ENCODE results near the gene IGF1R.

The IGF1R gene

GRCh38 chr15:98894312-98894711, 246.0 kb downstream of the IGF1R start:
- no peak for DNase-seq

GRCh38 chr15:98896002-98896721, 247.8 kb downstream of the IGF1R start:
- DNase-seq: no peak

GRCh38 chr15:98896802-98897732, 248.7 kb downstream of the IGF1R start:
- DNase-seq: no peak

- DNase-seq: no peak
Observed at GRCh38 chr15:98898122-98898521, 249.8 kb downstream of the IGF1R start.

DNA sequence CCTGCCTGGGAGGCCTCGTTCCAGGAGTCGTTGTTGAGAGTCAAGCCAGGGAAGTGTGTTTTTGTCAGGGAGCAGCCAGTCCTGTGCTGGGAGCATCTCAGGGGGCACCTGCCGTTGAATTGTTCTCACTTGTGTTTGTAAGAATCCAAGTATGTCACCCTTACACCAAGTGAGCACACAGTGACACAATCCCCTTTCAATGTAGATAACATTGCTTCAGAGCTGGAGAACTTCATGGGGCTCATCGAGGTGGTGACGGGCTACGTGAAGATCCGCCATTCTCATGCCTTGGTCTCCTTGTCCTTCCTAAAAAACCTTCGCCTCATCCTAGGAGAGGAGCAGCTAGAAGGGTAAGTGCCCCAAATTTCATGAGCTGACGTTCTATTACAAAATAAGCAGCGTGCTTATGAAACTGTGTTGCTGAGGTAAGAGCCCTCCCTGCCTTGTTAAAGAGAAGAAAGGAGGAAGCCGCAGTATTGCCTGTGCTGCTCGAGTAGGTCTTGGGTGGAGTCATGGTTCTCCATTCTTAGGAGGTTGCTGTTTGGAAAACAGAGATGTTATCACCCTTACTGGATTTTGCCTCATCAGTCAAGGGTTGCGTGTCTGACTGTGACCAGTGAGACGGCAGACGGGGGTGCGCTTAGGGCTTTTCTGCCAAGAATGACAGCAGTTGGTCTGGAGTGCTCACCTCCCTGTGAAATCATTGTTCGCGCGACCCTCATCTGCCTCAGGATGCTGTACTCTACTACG, 251.1 kb downstream of the IGF1R start:
- no peak for DNase-seq

DNA sequence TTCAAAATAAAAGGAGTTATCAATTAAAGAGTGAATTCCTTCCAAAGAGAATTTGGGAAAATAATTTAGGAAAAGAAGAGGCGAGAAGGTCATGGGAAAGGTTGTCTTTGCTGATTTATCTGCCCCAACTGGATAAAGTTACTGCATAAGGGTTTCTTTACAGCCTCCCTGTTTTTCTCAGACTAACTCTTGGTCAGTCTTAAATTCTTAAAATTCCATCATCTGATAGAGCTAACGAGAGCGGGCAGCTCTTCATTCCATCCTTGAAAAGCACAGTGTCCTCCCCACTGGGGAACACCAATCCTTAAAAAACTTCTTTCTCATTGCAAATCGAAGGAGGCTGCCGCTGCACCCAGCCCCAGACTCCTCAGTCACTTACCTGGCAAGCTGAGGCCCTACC, 252.0 kb downstream of the IGF1R start:
- no peak for DNase-seq

- no peak for DNase-seq
Observed at GRCh38 chr15:98901434-98902072, 253.2 kb downstream of the IGF1R start.

DNA sequence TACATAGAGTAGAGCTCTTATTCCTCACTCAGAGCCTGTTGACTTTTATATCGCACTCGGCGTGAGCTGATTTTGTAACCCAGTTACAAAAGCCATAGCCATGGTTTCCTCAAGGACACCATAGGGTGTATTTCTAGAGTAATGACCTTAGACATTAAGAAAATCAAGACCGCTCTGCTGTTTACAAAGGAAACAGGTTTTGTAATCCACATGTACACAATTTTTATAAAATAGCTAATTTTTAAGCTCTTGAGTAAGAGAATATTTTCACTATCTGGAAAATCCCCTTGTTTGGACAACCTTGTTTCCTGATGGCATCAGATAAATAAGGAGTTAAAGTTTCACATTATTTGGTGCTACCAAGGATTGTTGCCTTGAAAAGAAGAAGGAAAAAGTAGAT, 254.6 kb downstream of the IGF1R start:
- no peak for DNase-seq

- DNase-seq: no peak
Observed at GRCh38 chr15:98903377-98904018, 255.2 kb downstream of the IGF1R start.

DNA sequence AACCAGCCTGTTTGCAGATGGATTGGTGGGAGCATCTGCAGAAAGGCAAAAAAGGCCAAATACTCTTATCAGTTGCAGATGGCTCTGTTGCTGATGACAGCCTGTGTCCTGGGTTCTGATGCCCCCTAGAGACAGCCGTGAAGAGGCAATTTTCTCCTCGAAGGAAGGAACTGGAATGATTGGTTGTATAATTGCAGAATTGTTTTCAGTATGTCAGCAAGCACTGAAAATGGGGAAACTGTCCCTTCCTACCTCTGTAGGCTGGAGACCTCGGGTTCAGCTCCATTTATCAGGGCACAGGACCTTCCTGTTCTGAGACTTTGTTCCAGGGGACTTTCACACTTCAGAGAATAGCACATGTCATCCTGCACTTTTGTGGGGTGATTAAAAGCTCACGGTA, 256.2 kb downstream of the IGF1R start:
- DNase-seq: no peak

DNA sequence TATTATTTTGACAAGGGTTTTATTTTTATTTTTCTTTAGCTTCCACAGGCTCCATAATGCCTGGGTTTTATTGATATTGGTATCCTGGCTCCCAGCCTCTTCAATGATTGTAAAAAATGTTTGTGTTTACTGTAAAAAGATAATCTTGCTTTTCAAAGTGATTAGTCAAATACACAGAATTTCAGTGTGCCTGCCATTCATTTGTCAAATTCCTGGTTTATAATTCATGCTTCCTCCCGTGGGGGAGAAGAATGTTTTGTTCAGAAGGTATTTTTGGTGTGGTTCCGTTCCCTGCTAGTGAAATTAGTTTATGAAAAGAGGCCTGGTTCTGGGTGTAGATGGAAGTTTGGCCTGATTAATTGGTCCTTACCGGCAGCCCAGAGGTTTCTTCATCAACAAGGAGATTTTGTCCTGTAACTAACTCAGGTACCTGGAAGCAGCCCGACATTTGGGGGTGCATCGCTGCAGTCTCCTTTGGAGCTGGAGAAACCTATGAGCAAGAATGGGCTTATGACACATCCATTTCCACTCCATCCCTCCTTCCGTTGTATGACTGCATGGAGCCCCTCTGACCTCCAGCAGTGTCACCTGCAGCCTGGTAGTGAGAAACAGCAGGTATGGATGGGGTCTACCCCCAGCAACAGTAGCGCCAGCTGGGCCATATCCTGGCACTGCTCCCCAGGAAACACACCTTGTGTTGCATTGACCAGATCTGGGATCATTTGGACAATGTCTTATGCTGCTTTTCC, 257.8 kb downstream of the IGF1R start:
- DNase-seq: no peak

DNA sequence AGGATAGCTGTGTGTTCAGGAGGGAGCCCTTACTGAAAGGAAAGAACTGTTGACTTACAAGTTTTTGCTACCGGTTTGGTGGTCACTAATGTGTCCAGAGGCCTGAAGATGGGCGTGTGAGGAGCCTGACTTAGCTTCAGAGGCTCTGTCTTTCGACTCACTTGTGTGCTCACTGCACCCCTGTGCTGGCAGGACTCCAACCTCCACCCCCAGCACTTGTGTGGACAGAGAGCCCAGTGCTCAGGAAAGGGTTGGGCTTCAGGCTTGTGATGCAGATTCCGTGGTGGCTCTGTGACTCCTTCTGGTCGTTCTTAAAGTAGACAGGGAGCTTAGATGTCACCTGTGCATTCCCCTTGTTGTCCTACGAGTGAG, 258.4 kb downstream of the IGF1R start:
- DNase-seq: no peak

- DNase-seq: no peak
Observed at GRCh38 chr15:98907927-98908471, 259.7 kb downstream of the IGF1R start.

DNA sequence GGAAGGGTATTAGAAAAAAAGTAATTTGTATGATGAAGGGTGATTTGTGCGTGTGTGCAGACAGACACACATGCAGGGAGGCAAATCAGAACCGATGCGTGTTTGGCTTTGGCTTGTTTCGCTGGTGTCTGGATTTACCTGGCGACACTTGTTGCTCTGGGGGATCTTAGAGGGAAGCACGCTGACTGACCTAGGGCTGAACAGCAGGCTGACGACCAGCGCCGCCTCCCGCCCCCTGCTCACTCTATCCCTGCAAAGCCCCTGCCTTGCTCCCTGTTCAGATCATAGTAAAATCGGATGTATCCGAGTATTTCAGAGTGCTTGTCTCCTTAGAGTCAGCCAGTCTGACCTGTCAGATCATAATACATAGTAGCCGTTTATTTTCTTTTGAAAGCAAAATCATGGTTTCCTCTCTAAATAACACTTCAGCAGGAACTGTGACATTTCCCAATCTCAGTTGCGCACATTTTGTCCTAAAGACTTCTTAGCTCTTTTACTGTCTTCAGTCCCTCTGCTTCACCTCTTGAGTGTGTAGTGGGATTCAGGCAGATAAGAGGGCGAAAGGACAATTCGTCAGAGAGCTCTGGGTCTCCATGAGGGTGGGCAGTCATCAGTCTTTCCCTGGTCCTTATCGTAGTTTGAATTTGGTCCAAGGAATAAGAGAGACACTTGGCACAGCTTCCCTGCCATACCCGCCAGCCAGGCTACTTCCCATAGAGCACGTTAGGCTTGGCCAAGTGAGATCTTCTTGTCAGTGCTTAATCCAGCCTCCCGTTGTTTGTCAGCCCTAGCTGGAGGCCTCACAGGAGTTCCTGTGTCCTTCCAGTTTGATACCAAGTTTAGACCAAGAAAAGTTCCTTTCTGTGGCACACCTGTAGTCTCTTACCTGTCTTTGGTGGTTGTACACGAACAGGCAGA, 261.9 kb downstream of the IGF1R start:
- DNase-seq: no peak

DNA sequence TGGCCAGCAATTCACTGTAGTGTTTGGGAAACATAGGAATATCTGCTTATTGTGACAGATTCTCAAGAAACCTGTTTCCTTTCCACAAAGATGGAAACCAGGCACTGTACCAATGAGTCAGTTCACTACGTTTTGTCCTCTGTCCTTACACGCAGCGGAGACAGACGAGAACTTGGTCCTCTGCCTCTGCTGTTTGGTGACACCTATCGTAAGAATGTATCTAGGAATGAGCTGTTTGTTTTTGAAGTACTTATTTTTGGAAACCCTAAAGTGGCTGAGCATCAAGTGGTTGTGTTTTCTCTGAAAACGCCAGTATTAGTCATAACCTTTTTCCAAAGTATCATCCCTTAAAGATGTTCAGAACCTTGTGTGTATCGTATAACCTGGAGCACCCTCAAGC, 266.3 kb downstream of the IGF1R start:
- no peak for DNase-seq

DNA sequence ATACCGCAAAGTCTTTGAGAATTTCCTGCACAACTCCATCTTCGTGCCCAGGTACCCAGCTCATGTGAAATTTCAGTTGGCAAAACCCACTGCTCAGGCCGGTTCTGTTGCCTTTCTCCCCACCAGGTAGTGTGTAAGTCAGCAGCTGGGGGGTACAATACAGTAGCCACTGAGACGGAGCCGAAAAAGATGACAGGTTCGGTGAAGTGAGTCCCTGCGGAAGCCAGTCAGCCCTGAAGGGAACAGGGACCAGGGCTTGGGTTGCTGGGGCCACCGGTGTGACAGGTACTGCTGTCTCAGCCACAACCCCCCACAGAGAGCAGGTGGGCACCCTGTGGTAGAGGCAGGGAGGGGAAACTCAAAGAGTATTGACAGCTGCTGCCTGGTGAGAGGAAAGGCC, 268.5 kb downstream of the IGF1R start:
- no peak for DNase-seq

DNA sequence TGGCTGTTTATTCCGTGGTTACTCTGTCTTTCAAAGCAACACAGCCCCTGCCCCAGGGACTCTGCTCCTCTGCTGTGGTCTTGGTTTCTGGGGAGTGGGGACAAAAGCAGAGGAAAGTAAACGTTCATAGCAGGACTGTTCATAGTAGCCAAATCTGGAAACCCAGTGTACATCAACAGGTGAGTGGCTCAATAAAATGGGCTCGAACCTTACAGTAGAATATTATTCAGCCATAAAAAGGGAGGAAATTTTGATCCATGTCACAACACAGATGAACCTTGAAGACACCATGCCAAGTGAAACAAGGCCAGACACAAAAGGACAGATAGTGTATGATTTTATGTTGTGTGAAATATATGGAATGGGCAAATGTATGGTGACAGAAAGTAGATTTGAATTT, 269.1 kb downstream of the IGF1R start:
- no peak for DNase-seq

GRCh38 chr15:98920091-98920880, 271.9 kb downstream of the IGF1R start:
- DNase-seq: no peak

DNA sequence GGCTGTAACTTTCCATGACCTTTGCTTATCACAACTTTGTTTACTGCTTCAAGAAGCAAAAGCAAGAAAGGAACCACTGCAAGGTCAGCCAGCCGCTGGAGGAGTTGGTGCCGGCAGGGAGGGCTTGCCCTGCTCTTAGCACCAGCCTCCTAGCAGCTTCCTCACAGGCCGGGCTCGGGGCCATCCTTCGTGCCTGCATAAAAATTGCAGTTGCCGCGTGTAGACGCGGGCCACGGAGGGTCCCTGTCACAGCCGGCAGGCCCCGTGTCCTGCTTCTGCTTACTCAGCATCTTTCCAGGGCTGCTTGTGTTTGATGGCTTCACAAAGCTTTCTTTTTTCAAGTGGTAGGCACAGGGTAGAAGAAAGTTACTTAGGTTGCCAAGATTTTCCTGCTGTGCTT, 274.8 kb downstream of the IGF1R start:
- DNase-seq: no peak

All from effector CD4-positive, alpha-beta T cell (primary cell).